Endothelial cell of umbilical vein (primary cell): ENCODE data around the gene ANKIB1. TPM values are rescaled to one million over a fixed set of nuclear protein-coding genes. Genes with fewer than 3 reads are reported as not detected.

ENCODE experiments used
- BruUV-seq: library from RNA; stranded (reverse); fragments of 400-500 nt; replicated peaks from 2 replicates; lab custom pipeline; 2021; lab: Mats Ljungman, UMichigan
- CTCF ChIA-PET: fragments of 300-600, 350-600 bp; sonication (Branson Sonifier 250); formaldehyde crosslinking; loops from one replicate; lab custom pipeline; 2021; ENCODE audit warnings: antibody characterized with exemption, inconsistent platforms; lab: Charles Lee
- POLR2A ChIA-PET: fragments of 300-600, 350-600 bp; sonication (Branson Sonifier 250); formaldehyde crosslinking; loops from one replicate; lab custom pipeline; 2021; ENCODE audit warnings: antibody characterized with exemption, inconsistent platforms; lab: Charles Lee
- DNase-seq: peaks from one replicate; pipeline ENCODE4 v3.0.0-alpha.2; 2011; ENCODE audit warnings: low read depth, low spot score
- FAIRE-seq: peaks from 2 replicates; lab custom pipeline; 2011; peaks lifted over from hg19 to GRCh38; lab: Jason Lieb, UNC
- H2AFZ ChIP-seq: 2 replicates; pipeline ENCODE4 v1.6.0; 2012; ENCODE audit warnings: low read depth, low read length, control low read depth, inconsistent platforms
- H3K27ac ChIP-seq: 2 replicates; pipeline ENCODE4 v1.5.1; 2011; ENCODE audit warnings: low read depth, mild to moderate bottlenecking, control low read depth, low read length, moderate library complexity; ENCODE audit not compliant: insufficient read depth
- H3K27me3 ChIP-seq, 2 experiments: 2 replicates each; pipeline versions ENCODE4 v1.6.0 to v1.6.1; 2011; ENCODE audit warnings: low read length in 2 of 2, mixed read lengths in 1 of 2; ENCODE audit not compliant: control insufficient read depth in 2 of 2, insufficient read depth in 2 of 2
- H3K36me3 ChIP-seq, 2 experiments: 2 replicates in 1 of 2; 3 replicates in 1 of 2; pipeline ENCODE4 v1.5.1; 2011; ENCODE audit warnings: low read length in 2 of 2, mild to moderate bottlenecking in 1 of 2, moderate library complexity in 1 of 2; ENCODE audit not compliant: control insufficient read depth in 2 of 2, insufficient read depth in 2 of 2; ENCODE audit errors: extremely low read depth in 1 of 2
- H3K4me1 ChIP-seq: 3 replicates; pipeline ENCODE4 v1.5.1; 2011; ENCODE audit warnings: mild to moderate bottlenecking, low read length; ENCODE audit not compliant: control insufficient read depth, insufficient read depth; ENCODE audit errors: extremely low read depth
- H3K4me2 ChIP-seq: 2 replicates; pipeline ENCODE4 v1.6.1; 2011; ENCODE audit warnings: low read length, control low read depth, mixed read lengths; ENCODE audit not compliant: insufficient read depth
- H3K4me3 ChIP-seq, 3 experiments: fragments of 200-600 bp in 1 of 3; sonication (generic), shearing (Covaris generic) in 1 of 3; replicated peaks in 1 of 3; 2 replicates each; pipeline ENCODE4 v1.5.1; 2011 to 2016; ENCODE audit warnings: control low read depth in 3 of 3, low read length in 3 of 3, mild to moderate bottlenecking in 2 of 3, inconsistent platforms in 1 of 3, low read depth in 1 of 3, moderate library complexity in 1 of 3; ENCODE audit not compliant: insufficient read depth in 1 of 3
- H3K79me2 ChIP-seq: 2 replicates; pipeline ENCODE4 v1.6.0; 2012; ENCODE audit warnings: low read length, inconsistent platforms; ENCODE audit not compliant: control insufficient read depth, insufficient read depth
- H3K9ac ChIP-seq: replicated peaks from 2 replicates; pipeline ENCODE3; 2011; ENCODE audit warnings: low read length, control low read depth; ENCODE audit not compliant: insufficient read depth; ENCODE audit errors: extremely low read depth
- H3K9me1 ChIP-seq: replicated peaks from 3 replicates; pipeline ENCODE4 v1.6.0; 2011; ENCODE audit warnings: mild to moderate bottlenecking, low read length; ENCODE audit not compliant: control insufficient read depth, insufficient read depth; ENCODE audit errors: extremely low read depth
- H3K9me3 ChIP-seq: replicated peaks from 2 replicates; pipeline ENCODE4 v1.5.1; 2012; ENCODE audit warnings: low read length, inconsistent platforms; ENCODE audit not compliant: control insufficient read depth, insufficient read depth
- H4K20me1 ChIP-seq: replicated peaks from 2 replicates; pipeline ENCODE3; 2011; ENCODE audit warnings: mild to moderate bottlenecking, low read length; ENCODE audit not compliant: control insufficient read depth, insufficient read depth; ENCODE audit errors: extremely low read depth
- CTCF ChIP-seq, 2 donors: IDR thresholded peaks; 1 replicate in 1 of 2; 2 replicates in 1 of 2; pipeline ENCODE4 v1.5.1; 2011; ENCODE audit warnings: low read length in 2 of 2, mild to moderate bottlenecking in 2 of 2, moderate library complexity in 2 of 2, control low read depth in 1 of 2, inconsistent platforms in 1 of 2, low read depth in 1 of 2; ENCODE audit not compliant: insufficient read depth in 1 of 2; ENCODE audit errors: extremely low read depth in 1 of 2
- EZH2 ChIP-seq: IDR thresholded peaks from 2 replicates; pipeline ENCODE4 v1.6.1; 2012; ENCODE audit warnings: borderline replicate concordance, low read depth, mild to moderate bottlenecking, moderate library complexity, low read length, inconsistent platforms; ENCODE audit not compliant: severe bottlenecking
- FOS ChIP-seq: IDR thresholded peaks from 2 replicates; pipeline ENCODE4 v1.6.1; 2011; ENCODE audit warnings: mild to moderate bottlenecking, low read length, moderate library complexity, borderline replicate concordance; ENCODE audit not compliant: insufficient read depth
- GATA2 ChIP-seq: IDR thresholded peaks from 2 replicates; pipeline ENCODE4 v1.7.0; 2011; ENCODE audit warnings: low read depth, mild to moderate bottlenecking, moderate library complexity, mixed read lengths, low read length; ENCODE audit not compliant: insufficient read length, insufficient read depth
- JUN ChIP-seq: IDR thresholded peaks from 2 replicates; pipeline ENCODE4 v1.6.1; 2011; ENCODE audit warnings: borderline replicate concordance, low read depth; ENCODE audit not compliant: insufficient read length, insufficient read depth
- MAX ChIP-seq: IDR thresholded peaks from 2 replicates; pipeline ENCODE4 v1.6.1; 2011; ENCODE audit not compliant: insufficient read depth, insufficient read length
- MYC ChIP-seq: IDR thresholded peaks from one replicate; pipeline ENCODE4 v1.6.1; 2011; ENCODE audit warnings: mild to moderate bottlenecking, low read depth, low read length
- POLR2A ChIP-seq: IDR thresholded peaks from 2 replicates; pipeline ENCODE4 v1.6.1; 2012; ENCODE audit warnings: low read depth, mild to moderate bottlenecking, control low read depth, low read length
- POLR2AphosphoS5 ChIP-seq: IDR thresholded peaks from 2 replicates; pipeline ENCODE4 v1.6.1; 2012; ENCODE audit warnings: low read depth, mild to moderate bottlenecking, control low read depth, low read length, moderate library complexity; ENCODE audit not compliant: insufficient read depth
- dilution Hi-C: fragments of 300-500 bp; cut with MboI; formaldehyde crosslinking; loops from one replicate; pipeline ENCODE4 v1.15.0; 2019; ENCODE audit warnings: low sequenced_read_pairs; ENCODE audit not compliant: extremely low pct_ligation_motif_present
- intact Hi-C: fragments of 100-400 bp; cut with micrococcal nuclease; formaldehyde crosslinking; loops from one replicate; pipeline ENCODE4 v1.10.0; 2022
- polyA plus RNA-seq, 4 experiments: library from polyadenylated mRNA; depleted of rRNA in 3 of 4; stranded (reverse) in 3 of 4; unstranded in 1 of 4; fragments of >200 nt; gene quantifications; 2 replicates each; pipeline versions ENCODE4 v1.2.1 to v1.2.3, GENCODE V29; 2011 to 2012; ENCODE audit warnings: missing spikeins in 1 of 4
- total RNA-seq: library from RNA; stranded (reverse); gene quantifications from 2 replicates; pipeline ENCODE4 v1.2.3, GENCODE V29; 2021

The ANKIB1 gene
- total and polyA plus RNA-seq, 2 donors (not counting 3 experiments of a cell fraction or from before 2014, with no cell fraction given) = 16.9 to 56.5 TPM

DNA sequence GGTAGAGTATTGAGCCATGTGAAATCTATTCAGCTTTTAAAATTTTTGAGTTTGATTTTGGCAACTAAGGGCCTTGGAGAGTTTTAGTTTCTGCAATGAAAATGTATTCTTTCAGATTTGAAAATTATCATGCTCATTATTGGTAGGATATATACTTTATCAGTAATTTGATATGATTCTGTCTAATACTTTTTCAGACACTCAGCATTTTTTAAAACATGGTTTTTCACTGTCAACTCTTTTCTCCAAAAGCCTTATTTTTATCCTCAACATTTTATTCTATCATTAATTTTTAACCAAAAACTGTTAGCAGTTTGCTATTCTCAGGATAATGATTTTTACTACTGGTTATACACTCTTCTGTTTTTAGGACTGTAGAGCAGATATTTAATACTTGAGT, 4.8 kb downstream of the ANKIB1 start:
- no TSS peak for BruUV-seq
- FAIRE-seq (no peak), DNase-seq (no peak)
- Histone ChIP-seq H3K36me3 (no peaks in the 10 kb centered on the region), H2AFZ (no peak overlapping the region), H4K20me1 (peaks cover 4% of the 10 kb centered on the region), H3K4me2 (no peak overlapping the region), H3K9ac (no peak overlapping the region), H3K27me3 (no peaks in the 10 kb centered on the region), H3K4me1 (peaks cover 9% of the 10 kb centered on the region), H3K27ac (no peak overlapping the region), H3K9me3 (no peaks in the 10 kb centered on the region), H3K79me2 (peaks cover 77% of the 10 kb centered on the region), H3K4me3 (no peak overlapping the region), H3K9me1 (no peaks in the 10 kb centered on the region)
- ChIA-PET CTCF (no interaction called here), POLR2A (no interaction called here)
- dilution Hi-C loops = no loop called here
- TF ChIP-seq CTCF (IDR thresholded peaks at IDR 0.05; ENCODE audit: extremely low read depth in 1 of 2, insufficient read depth in 1 of 2, low read depth in 1 of 2, low read length in 2 of 2) = no peak
- no peak for TF ChIP-seq FOS
- no peak for TF ChIP-seq POLR2A
- no peak for TF ChIP-seq MAX
- no peak for TF ChIP-seq JUN
- no peak for TF ChIP-seq POLR2AphosphoS5
- TF ChIP-seq EZH2 = no peak
- no peak for TF ChIP-seq GATA2
- no peak for TF ChIP-seq MYC
- intact Hi-C loops = no loop called here
